NCI-H1436 treated with DMSO at 0.1 percent for 48 hours (cell line): ENCODE data around the gene RAB3C.

ENCODE experiments used
- DNase-seq: peaks from one replicate; lab custom pipeline; 2025; lab: John Stamatoyannopoulos, UW

RAB3C gene

DNA sequence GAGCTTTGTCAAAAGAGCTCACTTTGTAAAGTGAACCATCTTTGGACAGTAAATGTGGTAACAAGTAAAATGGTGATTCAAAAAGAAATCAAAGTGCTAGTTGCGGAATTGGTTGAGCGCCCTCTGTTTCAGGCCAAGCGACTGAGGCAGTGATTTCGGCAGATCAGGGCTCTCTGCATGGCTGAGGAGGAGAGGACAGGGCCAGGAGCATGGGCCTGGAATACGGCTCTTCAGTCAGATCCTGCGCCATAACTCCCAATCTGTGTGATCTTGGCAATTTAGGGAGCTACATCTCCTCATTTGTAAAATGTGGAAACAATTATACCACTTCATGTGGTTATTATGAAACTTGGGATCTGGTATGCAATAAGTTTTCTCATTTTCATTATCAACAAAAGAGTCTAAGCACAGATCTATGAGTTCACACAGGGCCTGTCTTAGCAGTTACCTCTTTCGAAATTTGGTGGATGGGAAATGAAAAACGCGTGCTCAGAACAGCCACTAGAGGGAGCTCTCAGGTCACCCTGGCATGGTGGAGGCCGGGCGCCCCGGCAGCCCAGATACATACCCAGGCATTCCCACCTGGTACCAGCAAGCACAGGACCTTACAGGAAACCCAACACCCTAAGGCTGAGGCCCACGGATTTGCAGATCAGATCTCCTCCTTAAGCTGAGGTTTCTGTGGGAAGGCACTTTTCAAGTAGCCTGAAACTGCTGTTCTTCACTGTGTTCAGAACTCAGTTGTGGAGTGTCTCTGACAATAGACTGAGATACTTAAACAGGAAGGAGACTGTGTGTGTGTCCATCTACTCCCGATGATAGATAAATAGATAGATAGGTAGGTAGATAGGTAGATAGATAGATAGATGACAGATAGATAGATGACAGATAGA, 303.7 kb downstream of the RAB3C start:
- DNase-seq, result no peak

DNA sequence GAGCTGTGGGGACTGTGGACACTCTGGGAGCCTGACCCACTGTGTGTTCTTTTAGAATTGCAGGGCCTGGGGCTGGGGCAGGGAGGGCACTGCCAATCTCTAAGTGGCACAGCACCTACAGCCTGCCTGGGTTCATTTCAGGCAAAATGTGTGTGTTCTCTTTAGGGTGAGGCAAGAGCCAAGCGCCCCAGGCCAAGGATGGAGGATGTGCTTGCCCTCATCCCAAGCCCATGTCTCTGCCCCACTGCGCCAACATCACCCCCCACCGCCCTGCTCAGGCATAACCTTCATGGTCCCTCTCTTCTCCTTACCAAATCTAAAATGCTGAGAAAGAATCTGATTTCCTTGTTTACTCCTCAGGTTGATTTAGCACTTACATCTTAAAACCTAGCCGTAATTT, 304.4 kb downstream of the RAB3C start:
- no peak for DNase-seq

DNA sequence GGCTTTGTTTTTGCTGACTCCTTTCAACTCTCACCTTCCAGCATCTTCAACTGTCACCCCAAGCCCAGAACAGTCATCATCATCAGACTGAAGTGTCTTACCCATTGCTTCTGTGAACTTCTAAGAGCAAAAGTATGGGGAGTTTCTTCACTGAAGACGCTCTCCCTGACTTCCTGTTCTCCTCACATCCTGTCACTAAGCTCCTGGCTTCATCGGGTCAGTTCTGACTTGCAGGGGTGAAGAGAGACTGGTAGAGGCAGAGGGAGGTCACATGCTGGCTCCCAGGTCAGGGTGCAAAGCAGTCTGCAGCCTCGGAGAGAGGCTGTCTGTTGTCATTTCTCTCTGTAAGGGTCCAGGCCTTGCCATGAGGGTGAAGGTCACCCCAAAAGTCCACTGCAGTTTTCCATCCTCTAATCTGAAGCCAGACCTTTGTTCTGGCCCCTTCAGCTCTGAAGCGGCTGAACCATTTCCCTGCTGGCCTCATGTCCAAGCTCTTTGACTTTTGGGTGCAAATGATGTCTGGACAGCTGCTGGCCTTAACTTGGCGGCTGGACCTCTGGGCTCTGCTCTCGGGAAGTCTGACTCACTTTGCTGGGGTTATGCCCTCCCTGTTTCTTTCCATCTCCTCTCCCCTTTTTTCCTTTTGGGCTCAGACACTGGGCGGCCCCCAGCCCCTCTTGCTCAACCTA, 305.0 kb downstream of the RAB3C start:
- no peak for DNase-seq

DNA sequence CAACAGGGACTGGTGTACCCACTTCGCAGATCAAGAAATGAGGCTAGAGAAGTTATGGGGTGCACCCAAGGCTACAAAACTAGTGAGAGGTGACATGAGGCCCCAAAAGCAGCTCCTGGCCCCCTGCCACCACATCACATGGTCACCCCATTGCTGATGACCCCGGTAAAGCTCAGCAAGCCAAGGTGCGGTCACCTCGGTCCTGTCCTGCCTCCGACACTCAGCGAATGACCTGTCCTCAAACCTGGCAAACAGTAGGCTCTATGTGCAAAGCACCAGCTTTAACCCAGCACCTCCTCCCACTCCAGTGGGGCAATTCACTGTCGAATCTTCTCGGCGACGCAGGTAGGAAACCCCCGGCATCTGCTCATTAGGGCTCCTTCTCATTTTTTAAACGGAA, 307.4 kb downstream of the RAB3C start:
- no peak for DNase-seq

DNA sequence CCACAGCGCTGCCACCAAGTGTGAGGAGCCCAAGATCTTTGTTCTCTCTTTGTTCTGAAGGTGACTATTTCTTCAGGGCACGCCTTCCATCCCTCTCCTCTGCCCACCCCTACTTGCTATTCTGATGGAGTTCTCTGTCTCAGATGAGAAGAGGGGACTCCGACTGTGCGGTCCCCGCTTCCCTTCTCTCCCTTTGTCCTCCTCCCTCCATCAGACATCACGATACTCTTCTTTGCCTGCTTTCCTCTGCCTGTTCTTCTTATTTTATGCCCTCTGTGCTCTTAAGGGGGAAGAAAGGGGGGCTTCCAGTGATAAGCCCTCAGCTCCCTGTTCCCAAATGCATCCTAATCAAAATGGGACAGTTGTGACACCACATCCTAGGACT, 307.8 kb downstream of the RAB3C start:
- DNase-seq, result no peak

DNA sequence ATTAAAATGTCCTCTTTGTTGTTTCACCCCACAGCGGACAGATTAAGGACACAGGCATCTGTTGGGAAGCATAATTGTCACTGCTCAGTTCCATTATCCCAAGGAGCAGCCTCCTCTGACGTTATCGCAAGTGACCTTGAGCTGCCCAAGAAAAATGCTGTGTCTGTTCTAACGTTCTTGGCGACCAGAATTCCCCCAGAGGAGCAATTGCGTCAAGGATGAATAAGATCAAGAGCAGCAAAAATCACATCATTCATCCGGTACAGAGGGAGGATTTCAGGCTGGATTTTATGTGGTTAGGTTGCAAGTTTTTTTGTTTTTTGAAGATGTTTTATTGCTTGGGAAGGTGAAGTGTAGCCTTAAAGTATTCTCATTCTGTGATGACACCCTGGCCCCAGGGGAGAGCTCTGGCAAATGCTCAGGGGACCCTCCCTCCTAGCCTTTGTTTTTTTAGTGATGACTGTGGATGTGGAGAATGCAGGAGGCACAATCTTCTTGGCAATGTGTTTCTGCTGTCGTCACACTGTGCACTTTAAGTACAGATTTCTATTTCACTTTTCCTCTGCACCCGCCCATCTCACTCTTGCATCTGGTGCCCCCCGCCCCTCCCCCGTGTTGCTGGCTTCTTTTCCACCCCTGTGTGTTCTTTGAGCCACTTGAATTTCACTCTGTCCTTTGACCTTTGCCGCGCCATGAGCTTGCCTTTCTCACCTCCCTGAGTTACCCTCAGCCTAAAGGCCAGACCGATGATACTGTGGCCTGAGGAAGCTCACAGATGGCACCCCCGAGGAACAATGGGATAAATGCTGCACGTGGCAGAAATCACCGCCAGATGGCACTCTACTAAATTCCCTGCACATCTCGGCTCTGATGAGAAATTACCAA, 308.5 kb downstream of the RAB3C start:
- DNase-seq, result no peak

DNA sequence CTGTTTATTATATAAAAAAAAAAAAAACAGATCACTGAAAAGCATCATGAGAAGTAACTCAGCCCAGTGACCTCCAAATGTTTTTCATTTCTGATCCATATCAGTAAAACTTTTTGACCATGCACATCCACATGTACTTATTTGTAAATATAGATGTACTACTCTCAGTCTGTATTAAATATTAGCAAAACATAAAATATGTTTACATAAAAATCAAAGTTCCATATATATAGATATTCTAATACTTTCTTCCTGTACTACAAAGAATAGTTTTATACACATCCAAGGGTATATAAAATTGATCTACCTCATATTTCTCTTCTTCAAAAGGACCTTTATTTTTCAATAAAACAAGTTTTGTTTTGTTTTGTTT, 309.1 kb downstream of the RAB3C start:
- no peak for DNase-seq

DNA sequence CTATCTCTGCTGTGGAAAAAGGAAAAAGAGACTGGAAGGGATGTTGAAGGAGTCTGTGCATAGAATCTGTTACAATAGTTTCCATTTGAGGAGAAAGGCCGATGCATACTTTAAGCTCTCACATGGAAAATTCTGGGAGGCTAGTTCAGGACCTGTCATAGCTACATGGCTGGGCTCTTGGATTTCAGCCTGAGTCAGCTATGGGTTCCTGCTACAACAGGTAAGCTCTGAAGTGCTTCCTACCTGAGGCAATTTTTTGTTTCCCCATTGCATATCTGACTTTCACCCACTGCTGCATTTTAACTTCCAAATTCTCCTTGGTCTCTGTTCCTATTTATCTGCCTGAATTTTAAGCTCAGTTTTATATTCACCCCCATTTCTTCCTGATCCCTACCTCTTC, 310.7 kb downstream of the RAB3C start:
- DNase-seq, result no peak

DNA sequence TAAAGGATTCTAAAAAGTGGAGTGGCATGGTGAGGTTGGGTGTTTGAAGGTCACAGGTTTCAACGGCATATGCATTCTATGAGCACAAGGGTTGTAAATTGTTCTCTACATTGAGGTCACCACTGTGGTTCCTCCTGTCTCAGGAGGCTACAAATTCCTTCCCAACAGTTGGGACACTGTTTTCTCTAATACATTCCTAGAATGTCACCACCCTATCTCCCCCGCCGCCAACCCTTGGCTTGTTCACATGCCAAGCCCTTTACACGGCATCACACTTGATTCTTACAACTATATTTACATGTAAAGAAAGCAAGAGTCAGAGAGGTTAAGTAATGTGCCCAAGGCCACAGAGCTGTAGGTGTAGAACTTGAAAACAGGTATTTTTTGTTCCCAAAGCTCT, 315.1 kb downstream of the RAB3C start:
- DNase-seq, result no peak

DNA sequence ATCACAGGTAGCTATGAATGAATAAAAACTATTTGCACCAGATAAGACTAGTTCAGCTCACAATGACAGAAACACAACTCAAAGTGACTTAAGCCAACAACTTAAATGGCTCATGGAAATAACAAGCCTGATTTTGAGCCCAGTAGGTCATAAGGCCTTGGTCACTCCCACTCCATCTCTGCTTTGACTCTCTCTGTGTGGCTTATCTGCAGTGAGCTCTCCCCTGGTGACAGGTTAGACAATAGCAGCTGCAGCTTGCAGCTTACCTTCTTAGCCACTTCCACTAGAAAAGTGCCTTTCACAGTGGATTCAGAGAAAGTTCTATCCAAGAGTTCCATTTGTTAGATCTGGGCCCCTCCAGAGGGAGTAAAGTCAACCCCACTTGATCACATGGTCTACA, 315.7 kb downstream of the RAB3C start:
- DNase-seq, result no peak

DNA sequence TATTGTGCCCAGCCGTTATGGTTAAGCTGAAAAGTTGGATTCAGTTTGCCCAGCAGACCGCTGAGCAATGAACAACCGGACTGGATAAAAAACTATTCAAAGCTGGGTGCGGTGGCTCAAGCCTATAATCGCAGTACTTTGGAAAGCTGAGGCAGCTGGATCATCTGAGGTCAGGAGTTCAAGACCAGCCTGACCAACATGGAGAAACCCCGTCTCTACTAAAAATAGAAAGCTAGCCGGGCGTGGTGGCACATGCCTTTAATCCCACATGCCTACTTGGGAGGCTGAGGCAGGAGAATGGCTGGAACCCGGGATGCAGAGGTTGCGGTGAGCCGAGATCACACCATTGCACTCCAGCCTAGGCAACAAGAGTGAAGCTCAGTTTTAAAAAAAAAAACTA, 318.4 kb downstream of the RAB3C start:
- no peak for DNase-seq

DNA sequence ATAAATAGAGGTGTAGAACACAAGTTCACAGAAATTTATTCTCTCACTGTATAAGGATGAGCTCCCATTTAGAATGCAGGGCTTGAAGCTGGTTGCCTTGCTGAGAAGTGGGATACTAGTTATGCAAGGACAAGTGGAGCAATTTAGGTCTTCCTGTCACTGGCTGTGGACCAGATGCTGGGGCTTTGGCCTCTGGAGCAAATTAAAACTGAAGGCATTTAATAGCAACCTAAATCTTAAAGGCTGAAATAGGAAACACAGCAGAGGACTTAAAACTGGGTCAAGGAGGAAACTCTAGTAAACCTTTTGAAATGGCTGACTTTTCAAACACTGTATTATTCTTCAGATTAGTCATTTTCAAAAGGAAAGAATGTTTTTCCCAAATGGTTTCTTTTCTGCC, 319.4 kb downstream of the RAB3C start:
- DNase-seq, result no peak

DNA sequence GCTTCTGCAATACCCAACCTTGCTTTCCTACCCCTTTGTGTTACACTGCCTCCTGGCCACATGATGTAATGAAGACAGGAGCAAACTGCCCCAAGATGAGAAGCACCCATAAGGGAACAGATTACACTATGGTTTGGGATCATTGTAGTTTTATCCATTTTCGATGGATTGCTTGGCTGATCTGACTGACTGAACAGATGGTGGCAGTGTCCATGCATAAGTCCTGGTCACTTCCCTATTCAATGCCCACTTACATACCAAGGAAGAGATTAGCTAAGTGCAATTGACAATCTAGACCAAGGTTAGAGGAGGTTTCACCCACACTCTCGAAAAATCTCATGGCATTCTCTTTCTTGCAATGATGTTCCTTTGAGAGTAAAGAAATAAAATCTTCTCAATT, 319.9 kb downstream of the RAB3C start:
- DNase-seq, result no peak

DNA sequence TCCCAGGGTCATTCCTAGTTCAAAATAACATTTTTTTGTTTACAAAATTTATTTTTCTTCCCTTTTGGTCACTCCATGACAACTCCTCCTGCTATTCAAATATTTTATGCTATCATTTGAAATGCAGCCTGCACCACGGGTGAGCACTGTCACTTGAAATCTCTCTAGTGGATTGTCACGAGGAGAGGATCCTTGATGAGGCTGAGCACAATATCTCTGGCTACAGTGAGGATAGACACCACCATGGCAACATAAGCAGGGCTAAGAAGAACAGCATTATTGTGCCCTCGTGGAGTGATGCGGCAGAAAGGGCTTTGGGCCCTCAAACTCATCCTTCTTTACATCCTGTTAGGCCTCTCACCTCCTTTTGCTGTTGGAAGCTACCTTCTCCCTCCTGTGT, 321.9 kb downstream of the RAB3C start:
- no peak for DNase-seq

DNA sequence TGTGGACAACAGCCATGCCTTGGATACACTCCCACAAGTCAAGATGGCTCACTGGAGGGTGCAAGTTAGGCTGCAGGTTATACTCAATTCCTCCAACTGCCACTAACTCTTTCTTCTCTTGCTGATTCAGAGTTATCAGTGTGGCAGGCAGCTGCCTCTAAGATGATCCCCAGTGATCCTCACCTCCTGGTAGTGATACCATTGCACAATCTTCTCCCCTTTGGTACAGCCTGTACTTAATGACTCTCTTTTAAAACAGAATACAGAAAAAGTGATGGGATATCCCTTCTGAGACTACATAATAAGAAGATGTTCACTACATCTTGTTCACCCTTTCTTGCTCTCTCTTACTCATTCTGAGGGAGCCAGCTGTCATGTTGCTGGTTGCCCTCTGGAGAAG, 323.1 kb downstream of the RAB3C start:
- DNase-seq, result no peak
